Activated CD4-positive, alpha-beta T cell treated with anti-CD3 and anti-CD28 coated beads for 24 hours (primary cell): ENCODE measurements around the gene FRMD8.

Experiments
- DNase-seq, 2 donors: peaks; one replicate each; pipeline ENCODE4 v3.0.0-alpha.2; 2020; ENCODE audit warnings: low read depth in 2 of 2

The FRMD8 gene, protein sequence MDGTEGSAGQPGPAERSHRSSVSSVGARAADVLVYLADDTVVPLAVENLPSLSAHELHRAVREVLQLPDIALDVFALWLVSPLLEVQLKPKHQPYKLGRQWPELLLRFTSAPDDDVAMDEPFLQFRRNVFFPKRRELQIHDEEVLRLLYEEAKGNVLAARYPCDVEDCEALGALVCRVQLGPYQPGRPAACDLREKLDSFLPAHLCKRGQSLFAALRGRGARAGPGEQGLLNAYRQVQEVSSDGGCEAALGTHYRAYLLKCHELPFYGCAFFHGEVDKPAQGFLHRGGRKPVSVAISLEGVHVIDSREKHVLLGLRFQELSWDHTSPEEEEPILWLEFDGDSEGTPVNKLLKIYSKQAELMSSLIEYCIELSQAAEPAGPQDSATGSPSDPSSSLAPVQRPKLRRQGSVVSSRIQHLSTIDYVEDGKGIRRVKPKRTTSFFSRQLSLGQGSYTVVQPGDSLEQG

DNA sequence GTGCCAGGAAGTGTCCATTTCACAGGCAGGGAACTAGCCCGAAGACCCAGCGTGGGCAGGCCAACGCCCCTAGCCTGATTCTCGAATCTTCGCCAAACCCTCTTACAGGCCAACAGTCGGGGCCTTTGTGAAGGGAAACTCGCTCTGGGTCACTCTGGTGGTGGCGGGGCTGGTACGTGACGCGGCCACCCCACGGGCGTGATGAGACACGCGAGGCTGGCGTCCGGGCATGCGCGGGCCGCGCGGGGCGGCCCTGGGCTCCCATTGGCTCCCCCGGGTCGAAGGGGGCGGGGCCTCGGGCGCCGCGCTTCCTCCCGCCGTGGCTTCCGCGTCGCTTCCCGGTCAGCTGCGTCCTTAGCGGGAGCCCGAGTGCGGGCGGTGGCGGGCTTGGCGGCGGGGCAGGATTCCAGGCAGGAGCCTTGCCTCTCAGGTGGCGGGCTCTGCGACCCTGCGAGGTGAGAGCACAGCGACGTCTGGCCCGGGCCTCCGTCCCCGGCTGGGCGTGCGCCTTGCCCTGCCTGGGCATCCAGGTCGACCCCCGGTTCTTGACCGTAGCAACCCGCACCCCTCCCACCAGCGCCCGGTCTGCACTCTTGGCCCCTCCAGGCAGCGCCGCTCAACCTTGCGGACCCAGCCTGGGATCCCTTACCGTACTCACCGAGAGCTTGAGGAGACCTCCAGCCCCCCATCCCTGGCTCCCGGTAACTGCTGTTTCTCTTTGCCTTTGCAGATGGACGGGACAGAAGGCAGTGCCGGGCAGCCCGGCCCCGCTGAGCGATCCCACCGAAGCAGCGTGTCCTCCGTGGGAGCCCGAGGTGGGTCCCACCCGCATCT, at the start of gene FRMD8:
TSS of gene FRMD8 (plus strand) at position 331 of the 834 bp plus-strand sequence. CDS start at position 731, 400 bp downstream.
- peak; percentile 70 to 76 for DNase-seq

DNA sequence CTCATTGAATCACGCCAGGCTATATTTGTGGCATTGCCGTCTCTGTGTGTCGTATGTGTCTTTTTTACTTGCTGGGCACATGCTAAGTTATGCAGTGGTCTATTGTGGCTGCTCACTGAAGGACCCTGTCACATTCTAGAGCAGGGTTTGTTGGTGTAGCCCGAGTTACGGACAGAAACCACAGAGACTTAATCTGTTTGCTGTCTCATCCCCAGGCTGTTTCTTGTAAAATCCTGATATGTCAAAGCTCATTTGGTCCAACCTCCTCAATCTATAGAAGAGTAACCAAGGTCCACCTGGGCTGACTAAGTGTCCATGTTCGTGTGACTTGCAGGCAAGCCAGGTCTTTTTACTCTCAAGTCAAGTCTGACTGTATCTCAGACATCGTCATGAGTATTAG, 47.8 kb upstream of the FRMD8 start:
- no peak for DNase-seq

DNA sequence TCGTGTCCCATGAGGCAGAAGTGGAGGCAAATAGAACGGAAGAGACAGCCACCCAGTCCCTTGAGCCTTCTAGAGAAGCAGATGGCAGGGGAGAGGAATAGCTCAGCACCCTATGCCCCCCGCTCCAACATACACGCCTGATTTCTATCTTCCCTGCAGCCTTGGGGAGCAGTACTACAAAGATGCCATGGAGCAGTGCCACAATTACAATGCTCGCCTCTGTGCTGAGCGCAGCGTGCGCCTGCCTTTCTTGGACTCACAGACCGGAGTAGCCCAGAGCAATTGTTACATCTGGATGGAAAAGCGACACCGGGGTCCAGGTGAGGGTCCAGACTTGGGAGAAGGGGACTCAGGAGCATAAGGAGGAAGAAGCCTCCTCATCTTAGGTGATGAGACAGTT, 46.2 kb upstream of the FRMD8 start:
- no peak for DNase-seq

DNA sequence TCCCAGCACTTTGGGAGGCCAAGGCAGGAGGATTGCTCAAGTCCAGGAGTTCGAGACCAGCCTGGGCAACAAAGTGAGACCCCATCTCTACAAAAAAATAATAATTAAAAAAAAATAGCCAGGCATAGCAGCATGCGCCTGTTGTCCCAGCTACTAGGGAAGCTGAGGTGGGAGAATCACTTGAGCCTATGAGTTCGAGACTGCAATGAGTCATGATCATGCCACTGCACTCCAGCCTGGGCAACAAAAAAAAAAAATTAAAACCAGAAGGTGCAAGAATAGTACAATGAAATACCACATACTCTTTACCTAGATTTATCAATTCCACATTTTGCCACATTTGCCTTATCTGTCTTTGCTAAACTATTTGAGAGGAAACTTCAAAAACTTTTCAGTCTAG, 44.6 kb upstream of the FRMD8 start:
- no peak for DNase-seq

DNA sequence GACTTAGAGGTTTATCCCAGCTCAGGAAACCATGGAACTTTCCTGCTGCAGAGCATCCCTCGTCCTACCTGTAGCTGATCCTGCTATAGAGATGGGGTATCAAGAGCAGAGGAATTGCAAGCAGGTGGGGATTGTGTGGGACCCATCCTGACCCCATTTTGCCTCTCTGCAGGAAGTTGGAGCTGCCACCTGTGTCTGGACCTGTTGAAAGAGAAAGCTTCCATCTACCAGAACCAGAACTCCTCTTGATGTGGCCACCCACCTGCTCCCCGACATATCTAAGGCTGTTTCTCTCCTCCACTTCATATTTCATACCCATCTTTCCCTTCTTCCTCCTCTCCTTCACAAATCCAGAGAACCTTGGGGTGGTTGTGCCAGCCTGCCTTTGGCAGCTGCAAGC, 34.9 kb upstream of the FRMD8 start:
- DNase-seq = no peak

- DNase-seq = no peak
These were observed 33.7 kb upstream of the FRMD8 start for GRCh38 chr11:65352783-65353182.

DNA sequence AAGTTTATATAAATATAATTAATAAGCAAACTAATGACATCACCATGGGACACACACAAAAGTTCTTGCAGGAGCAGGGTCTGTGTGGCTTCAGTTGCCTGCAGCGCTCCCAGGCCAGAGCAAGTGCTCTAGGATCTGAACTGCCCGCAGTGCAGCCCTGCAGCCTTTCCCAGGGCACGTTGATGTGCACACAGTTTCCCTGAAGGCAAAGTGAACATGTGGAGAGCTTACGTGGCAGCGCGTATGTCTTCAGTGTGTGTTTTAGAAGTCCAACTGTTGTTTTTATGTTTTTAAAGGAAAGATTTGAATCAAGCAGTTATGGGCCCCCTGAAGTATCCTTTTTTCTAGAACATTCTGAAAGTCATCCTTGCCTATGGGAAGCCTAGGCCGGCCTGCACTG, 33.1 kb upstream of the FRMD8 start:
- DNase-seq = no peak

DNA sequence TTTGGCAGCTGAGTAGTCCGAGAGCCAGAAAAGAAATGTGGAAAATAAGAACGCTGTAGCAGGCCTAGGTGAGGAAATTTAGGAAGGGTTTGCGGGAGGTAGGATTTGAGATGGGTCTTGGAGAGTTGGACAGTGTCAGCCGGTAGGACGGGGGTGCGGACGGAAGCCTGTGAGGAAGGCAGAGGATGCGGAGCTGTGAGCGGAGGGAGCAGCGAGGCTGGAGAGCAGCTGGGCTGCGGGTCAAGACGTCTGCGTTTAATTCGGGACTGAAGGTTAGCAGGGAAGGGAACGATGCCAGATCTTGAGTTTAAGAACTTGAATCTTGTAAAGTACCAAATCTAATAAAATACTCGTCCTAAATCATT, 32.6 kb upstream of the FRMD8 start:
- DNase-seq = no peak

- peak; percentile 97 to 98 for DNase-seq
These were observed 32.0 kb upstream of the FRMD8 start, which contains the start of gene TIGD3 for GRCh38 chr11:65354265-65355012. Gene TIGD3, plus strand, starts transcription at chr11:65354751. Its CDS starts 1,058 bp downstream, at chr11:65355809.

DNA sequence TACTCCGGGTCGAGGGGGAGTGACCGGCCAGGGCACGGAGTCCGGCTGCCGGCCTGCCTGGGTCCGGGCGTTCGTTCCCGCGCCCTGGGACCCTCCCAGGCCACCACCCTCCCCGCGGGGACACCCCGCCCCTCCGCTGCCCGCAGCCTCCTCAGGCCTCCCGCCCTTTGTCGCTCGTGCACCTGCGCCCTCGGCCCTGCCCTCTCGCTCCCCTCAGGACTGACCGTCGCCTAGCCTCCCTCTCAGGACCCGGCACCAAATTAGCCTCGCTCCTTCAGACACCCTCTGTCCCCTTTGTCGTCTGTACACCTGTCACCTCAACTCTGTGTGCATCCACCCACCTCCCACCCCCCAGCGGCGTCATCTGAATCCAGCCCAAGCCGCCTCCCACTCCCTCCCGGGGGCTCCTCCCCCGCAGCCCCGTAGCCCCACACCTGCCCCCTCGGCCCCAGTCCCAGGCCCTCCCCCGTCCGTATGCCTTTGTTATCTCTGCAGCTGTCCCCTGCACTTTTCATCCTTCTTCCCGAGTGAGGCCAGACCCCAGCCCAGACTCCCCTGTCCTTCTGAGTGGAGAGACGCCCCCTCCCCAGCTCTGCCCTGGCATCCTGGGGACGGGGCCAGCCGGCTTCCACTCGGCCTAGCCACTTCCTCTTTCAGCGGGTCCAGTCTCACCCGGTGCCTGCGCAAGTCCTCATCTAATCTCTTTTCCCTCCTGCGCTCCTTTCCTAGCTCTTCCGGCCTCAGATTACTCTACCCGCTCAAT, 31.2 kb upstream of the FRMD8 start:
- DNase-seq = peak; percentile 28 to 45

GRCh38 chr11:65355776-65356393, 30.6 kb upstream of the FRMD8 start:
- DNase-seq = no peak

- no peak for DNase-seq
These were observed 30.0 kb upstream of the FRMD8 start for GRCh38 chr11:65356394-65356972.

- no peak for DNase-seq
These were observed 28.5 kb upstream of the FRMD8 start for GRCh38 chr11:65357856-65358356.

- DNase-seq = no peak
These were observed 24.0 kb upstream of the FRMD8 start for GRCh38 chr11:65362320-65362931.

- DNase-seq = no peak
These were observed 23.5 kb upstream of the FRMD8 start for GRCh38 chr11:65362966-65363365.

- DNase-seq = no peak
These were observed 22.7 kb upstream of the FRMD8 start for GRCh38 chr11:65363770-65364169.

GRCh38 chr11:65366340-65366773, 20.1 kb upstream of the FRMD8 start:
- no peak for DNase-seq

DNA sequence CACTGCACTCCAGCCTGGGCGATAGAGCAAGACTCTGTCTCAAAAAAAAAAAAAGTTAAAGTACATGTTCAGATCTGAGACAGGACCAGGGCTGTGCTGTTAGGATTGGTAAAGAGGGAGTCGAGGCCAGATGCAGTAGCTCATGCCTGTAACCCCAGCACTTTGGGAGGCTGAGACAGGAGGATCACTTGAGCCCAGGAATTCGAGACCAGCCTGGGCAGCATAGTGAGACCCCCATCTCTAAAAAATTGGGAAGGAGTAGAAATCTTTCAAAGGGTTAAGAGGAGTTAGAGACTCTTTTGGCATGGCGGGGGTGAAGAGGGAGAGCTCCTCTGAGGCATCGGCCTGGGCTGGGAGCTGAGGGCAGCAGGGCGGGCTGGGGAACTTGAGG, 15.8 kb upstream of the FRMD8 start:
- no peak for DNase-seq

- no peak for DNase-seq
These were observed 12.4 kb upstream of the FRMD8 start for GRCh38 chr11:65373839-65374580.
